Stimulated activated CD8-positive, alpha-beta memory T cell treated with anti-CD3 and anti-CD28 coated beads, Interleukin-4, amount 100 ng/mL, for 24 hours (primary cell): ENCODE measurements around the gene PSD.

ENCODE experiments used
- DNase-seq: peaks from one replicate; pipeline ENCODE4 v3.0.0-alpha.2; 2020; ENCODE audit warnings: low read depth

PSD gene

DNA sequence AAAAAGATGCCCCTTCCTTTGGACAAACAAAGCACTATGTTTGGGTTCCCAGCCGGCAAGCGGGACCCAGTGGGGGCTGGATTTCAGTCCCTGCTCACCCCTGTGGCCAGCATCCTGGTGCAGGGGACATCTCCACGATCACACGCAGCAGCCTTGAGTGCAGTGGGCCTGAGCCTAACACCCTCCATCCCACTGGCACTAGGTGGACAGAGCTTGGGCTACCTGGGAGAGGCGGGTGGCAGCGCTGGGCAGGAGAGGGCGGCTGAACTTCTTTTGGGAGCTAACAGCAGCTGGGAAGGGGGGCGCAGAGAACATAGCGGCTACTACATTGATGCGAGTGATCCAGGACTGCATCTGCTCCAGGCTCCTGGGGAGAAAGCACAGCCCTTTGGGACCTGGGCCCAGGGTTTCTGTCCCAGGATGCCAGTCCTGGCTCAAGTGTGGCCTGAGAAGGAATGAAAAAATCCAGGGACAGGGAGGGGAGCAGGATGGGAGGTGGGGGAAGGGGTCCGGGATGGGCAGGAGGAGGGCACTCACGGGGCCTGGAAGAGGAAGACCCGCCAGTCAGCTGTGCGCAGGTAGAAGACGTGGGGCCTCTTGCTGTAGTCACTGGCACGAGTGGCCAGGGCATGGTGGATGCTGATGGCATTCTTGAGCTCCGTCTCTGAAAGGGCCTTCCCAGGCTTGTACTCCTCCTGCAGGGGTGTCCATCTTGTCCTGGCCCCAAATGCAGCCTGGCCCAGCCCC is 14.1 kb downstream of the PSD start:
- no peak for DNase-seq

DNA sequence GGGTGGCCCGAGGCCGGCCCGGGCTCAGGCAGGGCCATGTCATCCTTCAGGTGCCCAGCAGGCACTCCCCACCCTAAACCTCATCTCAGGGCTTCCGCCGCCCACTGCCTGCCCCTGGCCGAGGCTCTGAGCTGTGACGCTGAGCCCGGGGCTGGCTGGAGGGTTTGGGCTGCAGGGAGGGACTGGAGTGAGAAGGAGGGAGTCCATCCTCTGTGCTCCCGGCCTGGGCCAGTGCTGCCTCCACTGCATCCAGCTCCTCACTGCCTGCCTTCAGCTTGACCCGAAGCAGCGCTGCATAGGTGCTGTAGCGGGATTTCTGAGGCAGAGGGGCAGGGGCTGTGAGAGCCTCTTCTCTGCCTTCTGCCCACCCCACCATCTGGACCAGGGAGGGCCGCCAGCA is 15.5 kb downstream of the PSD start:
- DNase-seq, result no peak

DNA sequence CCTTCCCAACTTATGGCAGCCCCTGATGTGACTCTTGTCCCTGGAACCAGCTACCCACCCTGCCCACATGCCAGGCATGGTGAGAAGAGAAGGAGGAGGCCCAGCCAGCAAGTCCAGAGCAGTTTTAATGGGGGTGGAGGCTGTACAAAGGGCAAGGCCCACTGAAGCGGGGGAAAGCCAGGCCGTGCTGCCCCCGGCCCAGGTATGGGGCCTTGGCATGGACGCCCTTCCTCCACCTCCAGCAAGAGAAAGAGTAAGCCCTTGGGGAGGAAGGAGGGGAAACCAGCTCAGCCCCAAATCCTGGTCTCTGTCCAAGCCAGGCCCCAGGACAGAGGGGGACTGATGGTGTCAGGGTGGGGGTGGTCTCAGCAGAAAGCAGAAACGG is 16.1 kb downstream of the PSD start:
- DNase-seq, result no peak

DNA sequence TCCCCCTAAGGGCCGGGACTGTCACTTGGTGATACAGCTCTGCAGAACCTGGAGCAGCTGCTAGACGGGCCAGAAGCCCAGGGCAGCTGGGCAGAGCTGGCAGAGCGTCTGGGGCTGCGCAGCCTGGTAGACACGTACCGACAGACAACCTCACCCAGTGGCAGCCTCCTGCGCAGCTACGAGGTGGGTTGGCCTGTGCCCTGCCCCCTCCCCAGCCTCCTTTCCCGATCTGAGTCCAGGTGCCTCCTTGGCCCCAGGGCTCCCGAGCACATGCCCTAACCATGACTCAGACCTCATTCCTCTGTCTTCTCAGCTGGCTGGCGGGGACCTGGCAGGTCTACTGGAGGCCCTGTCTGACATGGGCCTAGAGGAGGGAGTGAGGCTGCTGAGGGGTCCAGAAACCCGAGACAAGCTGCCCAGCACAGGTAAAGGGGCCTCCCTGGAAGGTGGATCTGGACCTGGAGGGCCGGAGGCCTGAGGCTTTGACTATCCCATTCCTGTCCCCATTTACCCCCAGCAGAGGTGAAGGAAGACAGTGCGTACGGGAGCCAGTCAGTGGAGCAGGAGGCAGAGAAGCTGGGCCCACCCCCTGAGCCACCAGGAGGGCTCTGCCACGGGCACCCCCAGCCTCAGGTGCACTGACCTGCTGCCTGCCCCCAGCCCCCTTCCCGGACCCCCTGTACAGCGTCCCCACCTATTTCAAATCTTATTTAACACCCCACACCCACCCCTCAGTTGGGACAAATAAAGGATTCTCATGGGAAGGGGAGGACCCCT is 16.7 kb downstream of the PSD start:
- no peak for DNase-seq

DNA sequence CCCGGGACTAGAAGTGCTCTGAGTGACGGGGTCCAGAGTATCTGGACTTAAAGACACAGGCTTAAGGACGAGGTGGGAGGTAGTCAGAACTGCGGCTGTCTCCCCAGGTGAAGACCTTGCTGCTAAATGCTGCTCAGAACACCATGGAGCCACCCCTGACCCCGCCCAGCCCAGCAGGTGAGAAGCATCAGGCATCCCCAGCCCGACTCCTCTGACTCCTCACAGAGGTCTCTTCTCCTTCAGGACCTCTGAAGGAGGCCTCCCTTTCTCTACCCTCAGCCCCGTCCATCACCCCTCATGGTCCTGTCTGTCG is 17.3 kb downstream of the PSD start:
- DNase-seq, result no peak

DNA sequence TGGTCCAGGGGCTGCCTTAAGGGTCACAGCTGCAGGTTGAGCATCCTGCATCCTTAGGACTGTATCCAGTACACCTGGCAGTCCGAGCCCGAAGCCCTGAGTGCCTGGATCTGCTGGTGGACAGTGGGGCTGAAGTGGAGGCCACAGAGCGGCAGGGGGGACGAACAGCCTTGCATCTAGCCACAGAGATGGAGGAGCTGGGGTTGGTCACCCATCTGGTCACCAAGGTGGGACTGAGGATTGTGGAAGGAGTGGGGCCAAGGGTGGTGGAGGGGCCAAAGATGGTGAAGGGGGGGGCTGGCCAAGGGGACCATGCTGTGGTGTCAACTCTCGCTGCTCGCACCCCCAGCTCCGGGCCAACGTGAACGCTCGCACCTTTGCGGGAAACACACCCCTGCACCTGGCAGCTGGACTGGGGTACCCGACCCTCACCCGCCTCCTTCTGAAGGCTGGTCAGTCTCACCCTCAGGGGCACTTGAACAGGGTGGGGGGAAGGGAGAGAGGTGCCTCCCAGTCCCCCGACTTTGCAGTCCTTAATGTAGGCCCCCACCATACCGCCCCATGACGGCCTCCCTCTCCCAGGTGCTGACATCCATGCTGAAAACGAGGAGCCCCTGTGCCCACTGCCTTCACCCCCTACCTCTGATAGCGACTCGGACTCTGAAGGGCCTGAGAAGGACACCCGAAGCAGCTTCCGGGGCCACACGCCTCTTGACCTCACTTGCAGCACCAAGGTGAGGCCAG is 17.8 kb downstream of the PSD start:
- no peak for DNase-seq

DNA sequence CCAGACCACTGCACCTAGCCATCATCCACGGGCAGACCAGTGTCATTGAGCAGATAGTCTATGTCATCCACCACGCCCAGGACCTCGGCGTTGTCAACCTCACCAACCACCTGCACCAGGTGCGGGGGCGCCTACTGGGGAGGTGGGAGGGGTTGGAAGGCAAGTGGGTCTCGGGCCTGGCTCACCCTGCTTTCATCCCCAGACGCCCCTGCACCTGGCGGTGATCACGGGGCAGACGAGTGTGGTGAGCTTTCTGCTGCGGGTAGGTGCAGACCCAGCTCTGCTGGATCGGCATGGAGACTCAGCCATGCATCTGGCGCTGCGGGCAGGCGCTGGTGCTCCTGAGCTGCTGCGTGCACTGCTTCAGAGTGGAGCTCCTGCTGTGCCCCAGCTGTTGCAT is 18.5 kb downstream of the PSD start:
- no peak for DNase-seq

DNA sequence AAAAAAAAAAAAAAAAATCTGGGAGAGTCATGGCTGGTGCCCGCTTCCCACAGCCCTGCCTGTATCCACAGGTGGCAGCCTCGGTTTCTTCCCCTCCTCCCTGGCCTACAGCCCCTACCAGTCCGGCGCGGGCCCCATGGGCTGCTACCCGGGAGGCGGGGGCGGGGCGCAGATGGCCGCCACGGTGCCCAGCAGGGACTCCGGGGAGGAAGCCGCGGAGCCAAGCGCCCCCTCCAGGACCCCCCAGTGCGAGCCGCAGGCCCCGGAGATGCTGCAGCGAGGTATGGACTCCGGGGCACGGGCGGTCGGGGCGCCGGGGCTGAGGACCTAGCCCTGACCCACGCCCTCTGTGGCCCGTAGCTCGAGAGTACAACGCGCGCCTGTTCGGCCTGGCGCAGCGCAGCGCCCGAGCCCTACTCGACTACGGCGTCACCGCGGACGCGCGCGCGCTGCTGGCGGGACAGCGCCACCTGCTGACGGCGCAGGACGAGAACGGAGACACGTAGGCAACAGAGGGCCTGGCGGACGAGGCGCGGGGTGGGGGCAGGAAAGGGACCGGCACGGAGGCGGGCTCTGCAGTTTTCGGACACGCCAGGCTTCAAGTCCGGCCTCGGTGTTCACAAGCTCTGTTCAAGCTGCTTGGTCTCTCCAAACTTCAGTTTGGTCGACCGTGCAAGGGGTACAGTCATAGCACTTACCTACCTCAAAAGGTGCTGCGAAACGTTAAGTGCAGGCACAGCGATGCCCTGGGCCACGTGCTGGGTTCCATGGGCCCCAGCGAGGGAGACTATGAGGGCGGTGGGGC is 19.2 kb downstream of the PSD start:
- DNase-seq, result peak; percentile 78

DNA sequence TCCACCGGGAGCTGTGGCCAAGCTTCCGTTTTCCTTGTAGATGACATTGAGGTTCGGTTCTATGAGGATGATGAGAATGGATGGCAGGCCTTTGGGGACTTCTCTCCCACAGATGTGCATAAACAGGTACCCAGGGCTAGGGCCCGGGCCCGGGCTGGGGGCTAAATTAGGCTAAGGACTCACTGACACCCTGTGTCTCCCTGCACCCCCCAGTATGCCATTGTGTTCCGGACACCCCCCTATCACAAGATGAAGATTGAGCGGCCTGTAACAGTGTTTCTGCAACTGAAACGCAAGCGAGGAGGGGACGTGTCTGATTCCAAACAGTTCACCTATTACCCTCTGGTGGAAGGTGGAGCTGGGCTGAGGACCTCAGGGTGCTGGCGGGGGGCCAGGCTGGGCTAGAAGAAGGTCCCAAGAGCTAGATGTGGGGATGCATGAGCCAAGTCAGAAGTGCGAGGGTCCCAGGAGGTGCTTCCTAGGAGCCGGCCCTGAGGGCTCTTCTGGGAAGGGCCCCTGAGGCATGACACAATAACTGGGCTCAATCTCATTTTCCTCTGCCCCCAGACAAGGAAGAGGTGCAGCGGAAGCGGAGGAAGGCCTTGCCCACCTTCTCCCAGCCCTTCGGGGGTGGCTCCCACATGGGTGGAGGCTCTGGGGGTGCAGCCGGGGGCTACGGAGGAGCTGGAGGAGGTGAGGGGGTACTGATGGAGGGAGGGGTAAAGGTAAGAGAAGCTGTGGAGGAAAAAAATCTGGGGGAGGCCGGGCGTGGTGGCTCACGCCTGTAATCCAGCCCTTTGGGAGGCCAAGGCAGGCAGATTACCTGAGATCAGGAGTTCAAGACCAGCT is 20.2 kb downstream of the PSD start:
- no peak for DNase-seq

DNA sequence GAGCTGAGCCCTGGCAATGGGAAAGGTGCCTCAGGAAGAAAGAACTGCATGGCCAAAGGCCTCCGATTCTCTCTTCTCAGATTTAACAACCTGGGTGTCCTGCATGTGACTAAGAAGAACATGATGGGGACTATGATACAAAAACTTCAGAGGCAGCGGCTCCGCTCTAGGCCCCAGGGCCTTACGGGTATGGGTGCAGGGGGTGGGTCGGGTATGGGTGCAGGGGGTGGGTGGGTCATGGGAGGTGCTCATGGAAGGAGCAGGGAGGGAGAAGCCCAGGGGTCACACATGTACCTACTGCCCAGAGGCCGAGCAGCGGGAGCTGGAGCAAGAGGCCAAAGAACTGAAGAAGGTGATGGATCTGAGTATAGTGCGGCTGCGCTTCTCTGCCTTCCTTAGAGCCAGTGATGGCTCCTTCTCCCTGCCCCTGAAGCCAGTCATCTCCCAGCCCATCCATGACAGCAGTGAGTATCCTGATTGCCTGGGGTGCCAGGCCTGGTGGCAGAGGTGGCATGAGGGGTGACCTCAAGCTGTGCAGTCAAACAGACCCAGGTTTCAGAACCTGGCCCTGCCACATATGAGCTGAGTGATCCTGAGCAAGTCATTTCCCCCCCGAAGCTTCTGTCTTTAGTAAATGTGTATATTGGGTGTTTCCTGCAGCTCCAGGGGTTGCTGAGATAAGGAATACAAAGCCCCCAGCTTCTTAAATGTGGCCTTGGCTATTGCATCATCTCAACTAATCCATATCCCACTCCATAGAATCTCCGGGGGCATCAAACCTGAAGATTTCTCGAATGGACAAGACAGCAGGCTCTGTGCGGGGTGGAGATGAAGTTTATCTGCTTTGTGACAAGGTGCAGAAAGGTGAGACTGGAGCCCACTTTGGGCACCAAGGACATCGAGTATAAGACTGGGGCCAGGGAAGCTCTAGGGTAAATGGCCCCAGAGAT is 21.1 kb downstream of the PSD start:
- no peak for DNase-seq

DNA sequence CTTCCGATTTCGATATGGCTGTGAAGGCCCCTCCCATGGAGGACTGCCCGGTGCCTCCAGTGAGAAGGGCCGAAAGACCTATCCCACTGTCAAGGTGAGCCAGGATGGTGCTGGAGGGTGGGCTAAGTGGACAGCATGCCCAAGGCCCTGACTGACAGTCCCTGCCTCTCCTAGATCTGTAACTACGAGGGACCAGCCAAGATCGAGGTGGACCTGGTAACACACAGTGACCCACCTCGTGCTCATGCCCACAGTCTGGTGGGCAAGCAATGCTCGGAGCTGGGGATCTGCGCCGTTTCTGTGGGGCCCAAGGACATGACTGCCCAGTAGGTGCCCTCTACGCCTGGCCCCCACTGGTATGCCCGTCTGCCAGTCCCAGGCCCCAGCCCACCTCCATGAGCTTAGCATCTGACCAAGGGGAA is 21.8 kb downstream of the PSD start:
- no peak for DNase-seq

DNA sequence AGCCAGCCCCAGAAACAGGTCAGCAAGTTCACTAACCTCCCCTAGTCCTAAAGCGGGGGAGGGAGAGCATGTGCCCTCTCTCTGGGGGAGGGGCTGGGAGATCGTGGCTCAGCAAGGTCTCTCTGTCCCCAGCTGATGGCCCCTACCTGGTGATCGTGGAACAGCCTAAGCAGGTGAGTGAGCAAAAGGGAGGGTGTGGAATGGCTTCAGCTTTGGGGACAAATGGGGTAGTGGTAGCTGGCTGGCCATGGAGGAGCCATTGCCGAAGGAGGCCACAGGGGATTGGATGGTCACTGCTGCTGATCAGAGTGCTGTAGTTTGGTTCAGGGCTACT is 22.3 kb downstream of the PSD start:
- DNase-seq, result no peak

DNA sequence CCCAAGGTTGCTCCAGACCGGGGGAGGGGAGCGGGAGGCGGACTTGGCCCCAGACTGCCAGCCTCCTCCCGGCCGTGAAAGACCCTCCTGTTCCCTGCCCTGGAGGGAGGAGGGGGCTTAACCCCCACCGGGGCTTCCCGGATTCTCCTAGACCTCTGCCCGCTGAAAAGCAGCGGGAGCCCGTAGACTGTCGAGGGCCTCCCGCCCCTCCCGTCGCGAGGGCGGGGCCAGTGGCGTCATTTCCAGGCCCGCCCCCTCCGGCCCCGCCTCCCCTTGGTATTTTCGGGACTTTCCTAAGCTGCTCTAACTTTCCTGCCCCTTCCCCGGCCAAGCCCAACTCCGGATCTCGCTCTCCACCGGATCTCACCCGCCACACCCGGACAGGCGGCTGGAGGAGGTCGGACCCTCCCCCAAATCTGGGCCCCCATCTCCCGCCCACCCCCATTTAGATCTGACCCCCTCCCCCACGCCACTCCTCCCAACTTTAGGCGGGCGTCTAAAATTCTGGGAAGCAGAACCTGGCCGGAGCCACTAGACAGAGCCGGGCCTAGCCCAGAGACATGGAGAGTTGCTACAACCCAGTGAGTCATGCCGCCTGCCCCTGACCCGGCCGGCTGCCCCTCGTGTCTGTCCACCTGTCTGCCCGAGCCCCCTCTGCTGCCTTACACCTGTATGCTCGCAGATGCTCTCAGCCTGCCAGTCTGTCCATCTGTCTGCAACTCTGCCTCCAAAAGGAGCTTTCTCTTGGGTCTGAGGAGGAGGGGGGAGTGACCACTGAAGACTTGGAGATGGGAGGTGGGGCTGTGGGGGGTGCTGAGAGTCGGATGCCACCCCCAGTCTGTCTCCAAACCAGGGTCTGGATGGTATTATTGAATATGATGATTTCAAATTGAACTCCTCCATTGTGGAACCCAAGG is 22.9 kb downstream of the PSD start, which contains the start of gene NFKB2:
Gene NFKB2, plus strand, starts transcription at position 306 of the 917 bp plus-strand sequence. Its CDS starts 255 bp downstream, at position 561.
- peak; percentile 86 for DNase-seq

DNA sequence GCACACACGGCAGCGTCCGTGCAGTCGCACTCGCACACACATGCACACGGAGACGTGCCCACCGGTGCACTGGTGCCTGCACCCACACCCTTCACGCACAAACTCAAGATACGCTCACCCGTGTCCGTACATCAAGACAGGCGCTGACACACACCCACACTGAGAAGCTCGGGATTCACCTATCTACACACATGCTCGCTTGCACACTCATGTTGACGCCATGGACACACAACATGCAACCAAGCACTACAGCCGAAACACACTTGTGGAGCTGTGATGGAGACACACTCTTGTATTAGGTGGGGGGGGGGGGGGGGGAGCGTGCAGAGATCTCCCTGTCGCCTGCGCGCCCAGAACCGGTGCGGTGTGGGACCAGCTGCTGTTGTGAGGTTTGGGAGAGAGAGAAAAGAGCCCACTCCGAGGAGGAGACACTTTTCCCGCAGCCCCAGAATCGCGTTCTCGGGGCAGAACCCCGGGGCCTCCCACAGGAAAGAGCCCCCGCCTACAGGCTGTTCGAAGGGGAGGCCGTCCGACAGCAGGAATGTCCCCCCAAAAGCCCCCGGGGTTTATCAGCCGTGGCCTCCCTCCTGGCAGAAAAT is 23.7 kb downstream of the PSD start:
- DNase-seq, result peak; percentile 55

DNA sequence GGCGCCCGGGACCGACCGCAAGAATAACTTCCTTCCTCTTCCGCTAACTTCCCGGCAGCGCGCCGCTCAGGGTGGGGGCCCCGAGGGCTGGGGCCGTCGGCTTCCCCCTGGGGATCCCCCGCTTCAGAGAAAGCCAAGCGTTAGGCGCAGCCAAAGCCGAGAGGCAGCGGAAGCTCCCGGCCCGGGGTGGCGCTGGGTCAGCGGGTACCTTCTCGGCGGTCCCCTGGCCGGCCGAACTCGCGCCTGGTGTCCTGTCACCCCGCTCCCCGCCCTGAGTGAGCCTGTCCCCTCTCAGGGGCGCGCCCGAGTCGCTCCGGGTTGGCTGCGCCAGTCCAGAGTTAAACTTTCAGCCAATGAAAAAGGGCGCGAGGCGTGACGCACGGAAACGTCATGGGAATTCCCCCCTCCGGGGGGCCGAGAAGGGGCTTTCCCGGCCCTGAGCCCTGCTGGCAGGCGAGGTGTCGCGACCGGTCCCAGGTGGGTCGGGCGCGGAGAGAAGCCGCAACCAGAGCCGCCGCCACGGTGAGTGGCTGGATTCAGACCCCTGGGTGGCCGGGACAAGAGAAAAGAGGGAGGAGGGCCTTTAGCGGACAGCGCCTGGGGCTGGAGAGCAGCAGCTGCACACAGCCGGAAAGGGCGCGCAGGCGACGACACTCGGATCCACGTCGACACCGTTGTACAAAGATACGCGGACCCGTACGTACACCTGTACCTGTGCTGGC is 24.3 kb downstream of the PSD start:
- peak; percentile 98 for DNase-seq

DNA sequence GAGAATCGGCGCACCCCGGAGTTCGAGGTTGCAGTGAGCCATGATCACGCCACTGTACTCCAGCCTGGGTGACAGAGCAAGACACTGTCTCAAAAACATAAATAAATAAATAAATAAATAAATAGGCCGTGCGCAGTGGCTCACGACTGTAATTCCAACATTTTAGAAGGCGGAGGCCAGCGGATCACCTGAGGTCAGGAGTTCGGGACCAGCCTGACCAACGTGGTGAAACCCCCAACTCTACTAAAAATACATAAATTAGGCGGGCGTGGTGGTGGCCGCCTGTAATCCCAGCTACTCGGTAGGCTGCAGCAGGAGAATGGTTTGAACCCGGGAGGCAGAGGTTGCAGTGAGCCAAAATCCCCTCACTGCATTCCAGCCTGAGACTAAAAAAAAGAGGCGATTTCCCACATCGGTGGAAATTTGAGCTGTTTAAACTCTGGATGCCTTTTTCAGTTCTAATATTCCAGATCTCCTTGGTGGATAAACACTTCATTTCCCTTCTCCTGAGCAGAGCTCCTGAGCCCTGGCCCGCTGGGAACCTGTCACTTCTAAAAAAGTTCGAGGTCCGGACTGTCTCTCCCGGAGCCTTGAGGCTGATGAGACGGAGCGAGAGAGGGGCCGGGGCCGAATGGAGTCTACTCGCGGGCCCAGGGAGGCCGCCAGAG is 25.0 kb downstream of the PSD start:
- DNase-seq, result no peak

DNA sequence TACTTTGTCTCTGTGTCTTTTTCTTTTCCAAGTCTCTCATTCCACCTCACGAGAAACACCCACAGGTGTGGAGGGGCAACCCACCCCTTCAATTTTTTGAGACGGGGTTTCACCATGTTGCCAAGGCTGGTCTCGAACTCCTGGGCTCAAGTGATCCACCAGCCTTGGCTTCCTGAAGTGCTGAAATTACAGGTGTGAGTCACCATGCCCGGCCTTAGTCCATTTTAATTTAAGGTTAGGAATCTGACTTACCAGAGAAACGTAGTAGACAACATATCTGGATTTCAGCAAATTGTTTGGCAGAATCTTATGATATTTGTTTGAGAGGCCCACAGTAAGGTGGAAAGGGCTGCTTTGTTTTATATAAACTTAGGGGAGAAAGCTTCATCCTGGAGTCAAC is 26.3 kb downstream of the PSD start:
- no peak for DNase-seq
